Stimulated activated CD8-positive, alpha-beta memory T cell treated with anti-CD3 and anti-CD28 coated beads, Interleukin-7, amount 100 ng/mL, for 4 hours (primary cell): ENCODE measurements around the gene PITPNC1.
"Not testable (repeated sequence)": the region's sequence is repeated elsewhere in the genome, so short reads cannot be mapped to it uniquely, and the experiment has no call there.

Experiments used
- DNase-seq, 2 donors: peaks; one replicate each; pipeline ENCODE4 v3.0.0-alpha.2; 2020; ENCODE audit warnings: low read depth in 2 of 2

The PITPNC1 gene

GRCh38 chr17:67376737-67377487 lies at the start of gene PITPNC1:
PITPNC1 (plus strand) TSS chr17:67377281.
- peak; percentile 75 to 82 for DNase-seq

- DNase-seq, result no peak
These were observed 49.1 kb upstream of the PITPNC1 start for GRCh38 chr17:67328026-67328425.

GRCh38 chr17:67331381-67332161 lies 45.5 kb upstream of the PITPNC1 start:
- not testable (repeated sequence) for DNase-seq

- DNase-seq, result not testable (repeated sequence)
These were observed 44.9 kb upstream of the PITPNC1 start for GRCh38 chr17:67332162-67332508.

- DNase-seq, result no peak
These were observed 41.7 kb upstream of the PITPNC1 start for GRCh38 chr17:67335245-67335835.

GRCh38 chr17:67336859-67337258 lies 40.2 kb upstream of the PITPNC1 start:
- DNase-seq, result no peak

- DNase-seq, result not testable (repeated sequence)
These were observed 38.7 kb upstream of the PITPNC1 start for GRCh38 chr17:67338353-67338752.

- no peak for DNase-seq
These were observed 33.8 kb upstream of the PITPNC1 start for GRCh38 chr17:67343237-67343636.

- no peak for DNase-seq
These were observed 29.3 kb upstream of the PITPNC1 start for GRCh38 chr17:67347826-67348225.

- no peak for DNase-seq
These were observed 27.7 kb upstream of the PITPNC1 start for GRCh38 chr17:67349420-67349819.

GRCh38 chr17:67353161-67353560 lies 23.9 kb upstream of the PITPNC1 start:
- DNase-seq, result no peak

- DNase-seq, result no peak
These were observed 23.0 kb upstream of the PITPNC1 start for GRCh38 chr17:67353929-67354574.

GRCh38 chr17:67358612-67359011 lies 18.5 kb upstream of the PITPNC1 start:
- DNase-seq, result no peak

GRCh38 chr17:67359960-67360791 lies 16.9 kb upstream of the PITPNC1 start:
- DNase-seq, result no peak

- DNase-seq, result no peak
These were observed 16.2 kb upstream of the PITPNC1 start for GRCh38 chr17:67360880-67361279.

GRCh38 chr17:67362173-67362572 lies 14.9 kb upstream of the PITPNC1 start:
- no peak for DNase-seq

- no peak for DNase-seq
These were observed 12.0 kb upstream of the PITPNC1 start for GRCh38 chr17:67364847-67365737.

GRCh38 chr17:67365738-67366192 lies 11.3 kb upstream of the PITPNC1 start:
- no peak for DNase-seq

- DNase-seq, result peak; percentile 87 to 90
These were observed 10.6 kb upstream of the PITPNC1 start, which contains the start of gene PSMD12 for GRCh38 chr17:67366193-67367157. PSMD12 (minus strand) TSS chr17:67366577; CDS start chr17:67366519, 58 bp downstream.
